ENCODE measurements around the gene ARSA. TPM values are rescaled to one million over a fixed set of nuclear protein-coding genes. Genes with fewer than 3 reads are reported as not detected.

ARSA gene
- total and polyA plus RNA-seq, 2 of the 13 experiments (the other 11 are each of a cell fraction or from before 2014, with no cell fraction given): 9.0 to 11.5 TPM

GRCh38 chr22:50599816-50600455, 28.0 kb downstream of the ARSA start (continued):
- peak; percentile 87 for TF ChIP-seq SMYD3 (CRISPR knock-in tag; IDR thresholded peaks at IDR 0.05)
- peak; percentile 54; the same call in 1 of the 2 replicates for TF ChIP-seq ZNF362 (CRISPR knock-in tag; IDR thresholded peaks at IDR 0.05; ENCODE audit: borderline replicate concordance)
- peak; percentile 96; the same call in 1 of the 2 replicates for TF ChIP-seq ZNF180 (CRISPR knock-in tag; IDR thresholded peaks at IDR 0.05; ENCODE audit: borderline replicate concordance, low read depth)
- TF ChIP-seq ZZZ3 (CRISPR knock-in tag; IDR thresholded peaks at IDR 0.05; ENCODE audit: borderline replicate concordance): peak; percentile 95
- peak; percentile 97; the same call in 1 of the 2 replicates for TF ChIP-seq FOXK1 (CRISPR knock-in tag; IDR thresholded peaks at IDR 0.05; ENCODE audit: borderline replicate concordance, low read depth)
- no peak; the same call in 1 of the 2 replicates for TF ChIP-seq PAXIP1 (CRISPR knock-in tag; conservative IDR thresholded peaks at IDR 0.05)
- peak; percentile 66; the same call in 1 of the 2 replicates for TF ChIP-seq AHDC1 (CRISPR knock-in tag; IDR thresholded peaks at IDR 0.05; ENCODE audit: borderline replicate concordance)
- peak; percentile 97 for TF ChIP-seq CCDC6 (CRISPR knock-in tag; IDR thresholded peaks at IDR 0.05)
- TF ChIP-seq ZHX1 (CRISPR knock-in tag; IDR thresholded peaks at IDR 0.05; ENCODE audit: low read depth): peak; percentile 94; the same call in 1 of the 2 replicates
- peak; percentile 93; the same call in 1 of the 2 replicates for TF ChIP-seq TOE1 (CRISPR knock-in tag; IDR thresholded peaks at IDR 0.05)
- peak; percentile 99 for TF ChIP-seq SALL2 (CRISPR knock-in tag; IDR thresholded peaks at IDR 0.05)
- peak; percentile 31 for TF ChIP-seq HNF4A (CRISPR knock-in tag; IDR thresholded peaks at IDR 0.05)
- peak; percentile 87; the same call in 1 of the 2 replicates for TF ChIP-seq ZNF326 (CRISPR knock-in tag; IDR thresholded peaks at IDR 0.05; ENCODE audit: borderline replicate concordance)
- peak; percentile 91 for TF ChIP-seq RARA (CRISPR knock-in tag; IDR thresholded peaks at IDR 0.05)
- no peak for TF ChIP-seq ZNF577 (CRISPR knock-in tag; IDR thresholded peaks at IDR 0.05; ENCODE audit: borderline replicate concordance, low read depth)

All from HepG2 (cell line).